Liver (tissue), 9 donors: ENCODE measurements around the gene SPATC1L. TPM values are rescaled to one million over a fixed set of nuclear protein-coding genes. Genes with fewer than 3 reads are reported as not detected.

Source experiments
- DNase-seq: peaks from one replicate; pipeline ENCODE4 v3.0.0-alpha.2; 2017; ENCODE audit warnings: low spot score
- H3K27ac ChIP-seq, 2 donors: one replicate each; pipeline ENCODE4 v1.7.0; 2013; ENCODE audit warnings: inconsistent platforms in 2 of 2, low read length in 2 of 2, control low read depth in 1 of 2, low read depth in 1 of 2, mild to moderate bottlenecking in 1 of 2
- H3K27me3 ChIP-seq, 4 donors: one replicate each; pipeline versions ENCODE4 v1.6.1 to v1.7.0; 2013; ENCODE audit warnings: low read length in 3 of 4, inconsistent platforms in 1 of 4, mild to moderate bottlenecking in 1 of 4, moderate library complexity in 1 of 4; ENCODE audit not compliant: control insufficient read depth in 4 of 4, insufficient read depth in 4 of 4
- H3K36me3 ChIP-seq, 4 donors: one replicate each; pipeline versions ENCODE4 v1.6.1 to v1.7.0; 2013; ENCODE audit warnings: low read length in 3 of 4, mild to moderate bottlenecking in 3 of 4, low read depth in 1 of 4, moderate library complexity in 1 of 4; ENCODE audit not compliant: control insufficient read depth in 4 of 4, insufficient read depth in 3 of 4
- H3K4me1 ChIP-seq, 4 donors: one replicate each; pipeline versions ENCODE4 v1.6.1 to v1.7.0; 2013; ENCODE audit warnings: low read length in 3 of 4, mild to moderate bottlenecking in 3 of 4, moderate library complexity in 1 of 4; ENCODE audit not compliant: control insufficient read depth in 4 of 4, insufficient read depth in 4 of 4
- H3K4me3 ChIP-seq, 3 donors: one replicate each; pipeline versions ENCODE4 v1.6.1 to v1.7.0; 2013; ENCODE audit warnings: low read length in 3 of 3, control low read depth in 1 of 3, low read depth in 1 of 3, mild to moderate bottlenecking in 1 of 3
- H3K9ac ChIP-seq, 2 donors: one replicate each; pipeline ENCODE4 v1.7.0; 2013; ENCODE audit warnings: low read length in 2 of 2, mild to moderate bottlenecking in 2 of 2, moderate library complexity in 2 of 2, control low read depth in 1 of 2, low read depth in 1 of 2
- H3K9me3 ChIP-seq, 4 donors: one replicate each; pipeline versions ENCODE4 v1.6.1 to v1.7.0; 2013; ENCODE audit warnings: low read length in 3 of 4; ENCODE audit not compliant: control insufficient read depth in 4 of 4
- EGR1 ChIP-seq, 2 donors: IDR thresholded peaks; 2 replicates each; pipeline ENCODE4 v1.6.1; 2016 to 2018; ENCODE audit warnings: antibody characterized with exemption in 2 of 2, low read depth in 2 of 2
- FOXA1 ChIP-seq: IDR thresholded peaks from 2 replicates; pipeline ENCODE4 v1.6.1; 2016; ENCODE audit warnings: antibody characterized with exemption
- FOXA2 ChIP-seq: IDR thresholded peaks from 2 replicates; pipeline ENCODE4 v1.6.1; 2016; ENCODE audit warnings: antibody characterized with exemption
- GABPA ChIP-seq, 2 donors: IDR thresholded peaks in 1 of 2; conservative IDR thresholded peaks in 1 of 2; 2 replicates each; pipeline ENCODE4 v1.6.1; 2016; ENCODE audit warnings: antibody characterized with exemption in 2 of 2, mild to moderate bottlenecking in 1 of 2, moderate library complexity in 1 of 2
- HNF4A ChIP-seq, 2 donors: conservative IDR thresholded peaks; 2 replicates each; pipeline ENCODE4 v1.6.1; 2016; ENCODE audit warnings: antibody characterized with exemption in 2 of 2, mild to moderate bottlenecking in 2 of 2
- HNF4G ChIP-seq: IDR thresholded peaks from 2 replicates; pipeline ENCODE4 v1.6.1; 2016; ENCODE audit warnings: antibody characterized with exemption
- JUND ChIP-seq, 2 donors: IDR thresholded peaks; 2 replicates each; pipeline ENCODE4 v1.6.1; 2016; ENCODE audit warnings: antibody characterized with exemption in 2 of 2
- NR2F2 ChIP-seq: IDR thresholded peaks from 2 replicates; pipeline ENCODE4 v1.6.1; 2016; ENCODE audit warnings: antibody characterized with exemption
- RAD21 ChIP-seq, 2 donors: IDR thresholded peaks; 2 replicates each; pipeline ENCODE4 v1.6.1; 2016; ENCODE audit warnings: antibody characterized with exemption in 2 of 2, mild to moderate bottlenecking in 2 of 2
- RXRA ChIP-seq, 2 donors: IDR thresholded peaks; 2 replicates each; pipeline ENCODE4 v1.6.1; 2017 to 2018; ENCODE audit warnings: antibody characterized with exemption in 2 of 2, mild to moderate bottlenecking in 1 of 2
- SP1 ChIP-seq: IDR thresholded peaks from 2 replicates; pipeline ENCODE4 v1.6.1; 2018; ENCODE audit warnings: antibody characterized with exemption, mild to moderate bottlenecking
- TAF1 ChIP-seq: conservative IDR thresholded peaks from 2 replicates; pipeline ENCODE4 v1.6.1; 2016; ENCODE audit warnings: antibody characterized with exemption, mild to moderate bottlenecking
- YY1 ChIP-seq: IDR thresholded peaks from 2 replicates; pipeline ENCODE4 v1.6.1; 2016; ENCODE audit warnings: antibody characterized with exemption, mild to moderate bottlenecking
- whole genome bisulfite sequencing: extraction: QIAGEN DNeasy Blood & Tissue Kit; methylation state at CpG from one replicate; pipeline ENCODE4 v1.1.7; 2013; 5-methylcytosine and 5-hydroxymethylcytosine counted together
- polyA plus RNA-seq, 2 donors: library from polyadenylated mRNA; stranded (reverse) in 1 of 2; unstranded in 1 of 2; fragments of 200-250 nt in 1 of 2; fragments of >200 nt in 1 of 2; fragmentation: Nextera tagmentation in 1 of 2; extraction: Ambion mirVana in 1 of 2; gene quantifications; one replicate each; pipeline versions ENCODE4 v1.2.1 to v1.2.3, GENCODE V29; 2013 to 2015
- total RNA-seq, 2 donors: library from RNA; depleted of rRNA; stranded (reverse); fragments of >200 nt; gene quantifications; one replicate each; pipeline ENCODE4 v1.2.3, GENCODE V29; 2014
- TF ChIP-seq, protein P1 (sequence below): IDR thresholded peaks from 2 replicates; pipeline ENCODE4 v1.6.1; 2016; ENCODE audit warnings: antibody characterized with exemption
- TF ChIP-seq, protein P2 (sequence below): fragments of 150-350 bp; IDR thresholded peaks from 2 replicates; pipeline ENCODE4 v1.5.1; 2017; ENCODE audit warnings: improper control_type of control experiment, low read depth, low read length; ENCODE audit not compliant: missing input control
- TF ChIP-seq, protein P3 (sequence below): IDR thresholded peaks from 2 replicates; pipeline ENCODE4 v1.6.1; 2016; ENCODE audit warnings: antibody characterized with exemption, mild to moderate bottlenecking
- TF ChIP-seq, protein P4 (sequence below): IDR thresholded peaks from 2 replicates; pipeline ENCODE4 v1.6.1; 2016; ENCODE audit warnings: antibody characterized with exemption
- TF ChIP-seq, protein P5 (sequence below): IDR thresholded peaks from 2 replicates; pipeline ENCODE4 v1.6.1; 2016; ENCODE audit warnings: antibody characterized with exemption
- donor health status: healthy.
- donor health status: healthy.
- donor health status: healthy.
- donor health status: healthy.
- donor health status: healthy.

The SPATC1L gene
- total and polyA plus RNA-seq, 4 donors, result 0.33 to 3.5 (median 0.79) TPM

DNA sequence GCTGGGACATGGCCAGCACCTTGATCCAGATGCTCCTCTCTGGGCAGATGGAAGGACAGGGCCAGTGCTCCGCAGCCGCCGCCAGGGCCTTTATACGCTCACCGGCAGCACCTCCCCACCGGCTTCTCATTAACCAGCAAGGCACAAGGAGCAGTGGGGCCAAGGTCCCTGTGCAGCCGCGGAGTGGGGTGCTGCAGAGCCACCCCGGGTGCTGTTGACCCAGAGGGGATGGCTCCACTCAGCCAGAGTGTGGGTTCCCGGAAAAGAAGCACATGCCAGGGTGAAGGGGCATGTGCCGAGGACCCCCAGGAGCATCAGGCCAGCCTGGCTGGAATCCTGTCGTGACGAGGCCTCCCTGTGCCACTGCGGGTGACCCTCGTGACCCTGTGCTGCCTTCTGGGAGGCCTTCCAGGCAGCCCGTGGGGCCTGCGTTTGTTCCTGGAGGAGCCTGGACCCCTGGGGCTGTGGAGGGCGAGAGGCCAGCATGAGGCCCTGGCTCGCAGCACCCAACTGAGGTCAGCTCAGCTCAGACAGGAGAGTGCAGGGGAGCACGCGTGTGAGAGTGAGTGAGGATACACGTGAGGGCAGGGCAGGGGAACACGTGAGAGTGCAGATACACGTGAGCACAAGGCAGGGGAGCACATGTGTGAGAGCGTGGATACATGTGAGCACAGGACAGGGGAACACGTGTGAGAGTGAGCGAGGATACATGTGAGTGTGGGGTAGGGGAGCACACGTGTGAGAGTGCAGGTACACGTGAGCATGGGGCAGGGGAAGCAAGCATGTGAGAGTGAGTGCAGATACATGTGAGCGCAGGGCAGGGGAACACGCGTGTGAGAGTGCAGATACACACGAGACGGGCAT lies 28.5 kb downstream of the SPATC1L start, which contains the start of gene FTCD:
FTCD (minus strand) TSS at position 66 of the 864 bp plus-strand sequence; CDS start at position 10, 56 bp downstream.
- Histone ChIP-seq H3K27me3 (no peaks in the 10 kb centered on the region), H3K36me3 (peaks cover 0 to 6% (median 2%) of the 10 kb centered on the region in 4 donors), H3K9me3 (no peaks in the 10 kb centered on the region), H3K27ac (peak within 1 kb of the TSS; percentile 83 to 92), H3K9ac (peak within 1 kb of the TSS; percentile 83 to 99), H3K4me1 (peaks cover 4 to 39% (median 15%) of the 10 kb centered on the region in 4 donors), H3K4me3 (peak within 1 kb of the TSS; percentile 60 to 85 (median 70))
- TF ChIP-seq GABPA (IDR thresholded peaks at IDR 0.05 in 1 of 2, conservative IDR thresholded peaks at IDR 0.05 in 1 of 2), result no peak
- TF ChIP-seq, protein P1, sequence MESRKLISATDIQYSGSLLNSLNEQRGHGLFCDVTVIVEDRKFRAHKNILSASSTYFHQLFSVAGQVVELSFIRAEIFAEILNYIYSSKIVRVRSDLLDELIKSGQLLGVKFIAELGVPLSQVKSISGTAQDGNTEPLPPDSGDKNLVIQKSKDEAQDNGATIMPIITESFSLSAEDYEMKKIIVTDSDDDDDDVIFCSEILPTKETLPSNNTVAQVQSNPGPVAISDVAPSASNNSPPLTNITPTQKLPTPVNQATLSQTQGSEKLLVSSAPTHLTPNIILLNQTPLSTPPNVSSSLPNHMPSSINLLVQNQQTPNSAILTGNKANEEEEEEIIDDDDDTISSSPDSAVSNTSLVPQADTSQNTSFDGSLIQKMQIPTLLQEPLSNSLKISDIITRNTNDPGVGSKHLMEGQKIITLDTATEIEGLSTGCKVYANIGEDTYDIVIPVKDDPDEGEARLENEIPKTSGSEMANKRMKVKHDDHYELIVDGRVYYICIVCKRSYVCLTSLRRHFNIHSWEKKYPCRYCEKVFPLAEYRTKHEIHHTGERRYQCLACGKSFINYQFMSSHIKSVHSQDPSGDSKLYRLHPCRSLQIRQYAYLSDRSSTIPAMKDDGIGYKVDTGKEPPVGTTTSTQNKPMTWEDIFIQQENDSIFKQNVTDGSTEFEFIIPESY, result no peak
- peak; percentile 69 for TF ChIP-seq YY1
- no peak for TF ChIP-seq FOXA1
- TF ChIP-seq HNF4G, result peak; percentile 47
- TF ChIP-seq TAF1, result peak; percentile 98
- TF ChIP-seq RAD21 (IDR thresholded peaks at IDR 0.05), result no peak
- peak; percentile 76 to 80 for TF ChIP-seq HNF4A (conservative IDR thresholded peaks at IDR 0.05)
- peak; percentile 90 to 96 for TF ChIP-seq RXRA (IDR thresholded peaks at IDR 0.05)
- TF ChIP-seq, protein P2, sequence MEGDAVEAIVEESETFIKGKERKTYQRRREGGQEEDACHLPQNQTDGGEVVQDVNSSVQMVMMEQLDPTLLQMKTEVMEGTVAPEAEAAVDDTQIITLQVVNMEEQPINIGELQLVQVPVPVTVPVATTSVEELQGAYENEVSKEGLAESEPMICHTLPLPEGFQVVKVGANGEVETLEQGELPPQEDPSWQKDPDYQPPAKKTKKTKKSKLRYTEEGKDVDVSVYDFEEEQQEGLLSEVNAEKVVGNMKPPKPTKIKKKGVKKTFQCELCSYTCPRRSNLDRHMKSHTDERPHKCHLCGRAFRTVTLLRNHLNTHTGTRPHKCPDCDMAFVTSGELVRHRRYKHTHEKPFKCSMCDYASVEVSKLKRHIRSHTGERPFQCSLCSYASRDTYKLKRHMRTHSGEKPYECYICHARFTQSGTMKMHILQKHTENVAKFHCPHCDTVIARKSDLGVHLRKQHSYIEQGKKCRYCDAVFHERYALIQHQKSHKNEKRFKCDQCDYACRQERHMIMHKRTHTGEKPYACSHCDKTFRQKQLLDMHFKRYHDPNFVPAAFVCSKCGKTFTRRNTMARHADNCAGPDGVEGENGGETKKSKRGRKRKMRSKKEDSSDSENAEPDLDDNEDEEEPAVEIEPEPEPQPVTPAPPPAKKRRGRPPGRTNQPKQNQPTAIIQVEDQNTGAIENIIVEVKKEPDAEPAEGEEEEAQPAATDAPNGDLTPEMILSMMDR, result peak; percentile 21
- no peak for TF ChIP-seq FOXA2
- TF ChIP-seq, protein P3, sequence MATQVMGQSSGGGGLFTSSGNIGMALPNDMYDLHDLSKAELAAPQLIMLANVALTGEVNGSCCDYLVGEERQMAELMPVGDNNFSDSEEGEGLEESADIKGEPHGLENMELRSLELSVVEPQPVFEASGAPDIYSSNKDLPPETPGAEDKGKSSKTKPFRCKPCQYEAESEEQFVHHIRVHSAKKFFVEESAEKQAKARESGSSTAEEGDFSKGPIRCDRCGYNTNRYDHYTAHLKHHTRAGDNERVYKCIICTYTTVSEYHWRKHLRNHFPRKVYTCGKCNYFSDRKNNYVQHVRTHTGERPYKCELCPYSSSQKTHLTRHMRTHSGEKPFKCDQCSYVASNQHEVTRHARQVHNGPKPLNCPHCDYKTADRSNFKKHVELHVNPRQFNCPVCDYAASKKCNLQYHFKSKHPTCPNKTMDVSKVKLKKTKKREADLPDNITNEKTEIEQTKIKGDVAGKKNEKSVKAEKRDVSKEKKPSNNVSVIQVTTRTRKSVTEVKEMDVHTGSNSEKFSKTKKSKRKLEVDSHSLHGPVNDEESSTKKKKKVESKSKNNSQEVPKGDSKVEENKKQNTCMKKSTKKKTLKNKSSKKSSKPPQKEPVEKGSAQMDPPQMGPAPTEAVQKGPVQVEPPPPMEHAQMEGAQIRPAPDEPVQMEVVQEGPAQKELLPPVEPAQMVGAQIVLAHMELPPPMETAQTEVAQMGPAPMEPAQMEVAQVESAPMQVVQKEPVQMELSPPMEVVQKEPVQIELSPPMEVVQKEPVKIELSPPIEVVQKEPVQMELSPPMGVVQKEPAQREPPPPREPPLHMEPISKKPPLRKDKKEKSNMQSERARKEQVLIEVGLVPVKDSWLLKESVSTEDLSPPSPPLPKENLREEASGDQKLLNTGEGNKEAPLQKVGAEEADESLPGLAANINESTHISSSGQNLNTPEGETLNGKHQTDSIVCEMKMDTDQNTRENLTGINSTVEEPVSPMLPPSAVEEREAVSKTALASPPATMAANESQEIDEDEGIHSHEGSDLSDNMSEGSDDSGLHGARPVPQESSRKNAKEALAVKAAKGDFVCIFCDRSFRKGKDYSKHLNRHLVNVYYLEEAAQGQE, result peak; percentile 95
- TF ChIP-seq, protein P4, sequence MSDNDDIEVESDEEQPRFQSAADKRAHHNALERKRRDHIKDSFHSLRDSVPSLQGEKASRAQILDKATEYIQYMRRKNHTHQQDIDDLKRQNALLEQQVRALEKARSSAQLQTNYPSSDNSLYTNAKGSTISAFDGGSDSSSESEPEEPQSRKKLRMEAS, result peak; percentile 88
- peak; percentile 56 for TF ChIP-seq NR2F2
- TF ChIP-seq JUND (IDR thresholded peaks at IDR 0.05), result peak in 1 of 2 donors; percentile 58
- TF ChIP-seq, protein P5, sequence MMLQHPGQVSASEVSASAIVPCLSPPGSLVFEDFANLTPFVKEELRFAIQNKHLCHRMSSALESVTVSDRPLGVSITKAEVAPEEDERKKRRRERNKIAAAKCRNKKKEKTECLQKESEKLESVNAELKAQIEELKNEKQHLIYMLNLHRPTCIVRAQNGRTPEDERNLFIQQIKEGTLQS, result no peak
- TF ChIP-seq SP1, result peak; percentile 91
- no peak for TF ChIP-seq EGR1 (IDR thresholded peaks at IDR 0.05; ENCODE audit: low read depth in 2 of 2)
- DNase-seq, result peak; percentile 75
- 38% methylated on average over 34 of the region's 34 CpGs for WGBS
